Head of caudate nucleus (tissue), 42 donors: ENCODE results near the gene PHLDB3.
"Not testable (repeated sequence)": the region's sequence is repeated elsewhere in the genome, so short reads cannot be mapped to it uniquely, and the experiment has no call there.

ENCODE experiments used
- DNase-seq, 42 donors: peaks; one replicate each; pipeline versions ENCODE4 v3.0.0 to v3.0.0-alpha.2; 2020 to 2021; ENCODE audit warnings: mixed read lengths in 7 of 42
- intact Hi-C: fragments of 100-400 bp; cut with DNase I; formaldehyde crosslinking; loops from one replicate; pipeline ENCODE4 v1.15.0; 2022

The PHLDB3 gene

DNA sequence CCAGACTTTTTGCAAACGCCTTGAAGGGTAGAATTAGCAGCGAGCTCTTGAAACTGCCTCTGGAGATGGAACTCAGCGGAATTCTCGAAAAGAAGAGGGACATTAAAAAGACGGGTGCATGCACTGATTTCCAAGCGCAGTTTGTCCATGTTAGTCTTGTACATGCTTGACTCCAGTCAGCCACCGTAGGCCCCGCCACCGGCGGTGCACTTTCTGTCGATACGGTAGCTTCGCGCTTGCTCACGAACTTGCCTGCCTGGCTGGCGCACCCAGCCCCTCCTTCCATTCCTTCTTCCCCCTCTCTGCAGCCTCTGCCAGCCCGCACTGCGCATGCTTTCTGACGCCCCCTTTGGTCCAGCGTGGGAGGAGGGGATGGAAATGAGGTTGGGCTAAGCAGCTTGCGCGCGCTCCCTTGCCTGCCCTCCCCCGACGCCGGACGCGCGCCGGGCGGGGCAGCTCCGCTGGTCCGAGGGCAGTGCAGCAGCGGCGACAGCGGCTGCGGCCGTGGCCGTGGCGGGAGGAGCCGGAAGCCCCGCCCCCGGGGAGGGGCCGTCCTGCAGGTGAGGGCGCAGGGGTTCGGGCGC, 28.5 kb upstream of the PHLDB3 start, which contains the start of gene ZNF575:
Gene ZNF575 (plus strand): TSS at position 227 of the 584 bp plus-strand sequence. CDS start 1,235 bp downstream, outside the sequence.
- peak; percentile 86 to 97 (median 94) for DNase-seq
- intact Hi-C loops: loop anchor here (10.0 kb wide), 1 partner anchor 62 kb away; the partner anchor contains the start of genes IRGQ and ZNF576

DNA sequence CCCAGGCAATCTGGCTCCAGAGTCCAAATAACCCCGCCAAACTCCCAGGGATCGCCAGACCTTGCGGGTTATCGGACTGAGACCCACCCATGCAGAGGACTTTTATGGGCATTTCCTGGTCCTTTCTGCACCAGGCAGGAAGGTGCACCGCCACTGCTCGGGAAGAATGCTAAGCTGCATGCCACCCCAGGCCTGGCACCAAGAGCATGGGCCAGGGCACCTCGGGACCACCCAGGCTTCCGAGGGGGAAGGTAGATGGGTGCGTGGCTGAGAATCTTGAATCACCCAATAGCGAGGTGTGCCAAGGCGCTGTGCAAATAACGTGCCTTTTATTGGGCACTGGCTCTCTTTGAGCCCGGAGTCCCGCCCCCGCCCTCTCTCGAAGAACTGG, 28.0 kb upstream of the PHLDB3 start:
- intact Hi-C loops: loop anchor here (10.0 kb wide), 1 partner anchor 62 kb away; the partner anchor contains the start of genes IRGQ and ZNF576
- peak in 26 of 42 donors; percentile 26 to 79 (median 56) for DNase-seq

DNA sequence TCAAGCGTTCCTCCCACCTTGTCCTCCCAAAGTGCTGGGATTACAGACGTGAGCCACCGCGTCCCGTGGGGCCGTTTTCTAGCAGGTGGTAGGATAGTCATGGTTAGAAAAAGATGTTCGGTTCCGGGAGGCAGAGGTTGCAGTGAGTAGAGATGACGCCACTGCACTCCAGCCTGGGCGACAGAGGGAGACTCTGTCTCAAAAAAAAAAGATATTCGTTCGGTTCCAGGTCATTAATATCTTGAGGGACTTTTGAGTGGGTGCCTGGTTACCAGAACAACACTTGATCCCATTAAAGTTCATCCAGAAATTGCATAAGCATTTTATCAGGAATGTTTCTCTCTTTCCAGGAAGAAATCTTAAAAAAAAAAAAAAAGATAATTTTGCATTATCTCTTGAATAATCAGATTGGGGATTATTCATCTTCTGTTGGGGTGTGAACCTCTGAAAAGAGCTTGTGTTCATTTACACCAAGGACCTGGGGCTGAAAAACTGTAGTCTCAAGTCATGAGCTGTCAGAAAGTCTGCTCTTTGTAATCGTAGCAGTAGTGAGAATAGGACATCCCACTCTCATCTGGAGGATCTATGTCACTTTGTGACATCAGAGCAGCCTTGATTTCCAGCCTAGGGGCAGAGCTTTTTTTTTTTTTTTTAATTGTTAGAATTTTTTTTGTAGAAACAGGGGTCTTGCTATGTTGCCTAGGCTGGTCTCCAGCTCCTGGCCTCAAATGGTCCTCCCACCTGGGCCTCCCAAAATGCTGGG, 23.5 kb upstream of the PHLDB3 start:
- peak in 20 of 42 donors; percentile 14 to 60 (median 29) for DNase-seq
- intact Hi-C loops: no loop called here

DNA sequence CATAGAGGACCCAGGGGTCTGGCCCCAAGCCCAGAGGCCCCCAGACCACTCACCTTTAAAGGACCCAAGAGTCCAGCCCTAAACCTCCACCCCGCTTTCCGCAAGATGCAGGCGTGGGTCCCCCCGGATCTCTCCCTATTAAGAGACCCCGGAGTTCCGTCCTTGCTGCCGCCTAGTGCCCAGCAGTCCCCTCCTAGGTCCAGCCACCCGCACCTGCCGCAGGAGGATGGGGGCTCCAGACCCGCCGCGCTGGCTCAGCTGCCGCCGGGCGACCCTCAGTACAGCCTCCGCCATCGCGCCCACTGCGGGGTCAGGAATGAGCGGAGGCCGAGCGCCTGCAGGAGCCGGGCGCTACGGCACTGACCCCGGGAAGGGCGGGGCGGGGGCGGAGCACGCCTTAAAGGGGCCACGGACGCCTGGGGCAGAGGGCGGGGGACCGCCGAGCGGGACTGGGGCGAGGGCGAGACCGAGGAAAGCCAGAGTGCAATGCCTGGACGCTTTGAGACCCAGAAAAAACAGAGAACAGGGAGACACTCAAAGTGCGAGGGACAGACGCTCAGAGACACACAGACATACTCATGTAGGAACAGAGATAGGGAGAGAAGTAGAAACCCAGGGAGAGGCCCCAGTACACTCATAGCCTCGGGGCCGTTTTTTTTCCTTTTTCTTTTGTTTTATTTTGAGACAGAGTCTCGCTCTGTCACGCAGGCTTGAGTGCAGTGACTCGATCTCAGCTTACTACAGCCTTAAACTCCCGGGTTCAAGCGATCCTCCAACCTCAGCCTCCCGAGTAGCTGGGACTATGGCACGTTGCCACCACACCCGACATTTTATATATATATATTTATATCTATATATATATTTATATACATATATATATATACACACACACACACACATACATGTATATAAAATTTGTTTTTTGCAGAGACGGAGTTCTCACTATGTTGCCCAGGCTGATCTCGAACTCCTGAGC, 22.6 kb upstream of the PHLDB3 start, which contains the start of gene ETHE1:
Gene ETHE1 (minus strand): TSS at position 318 of the 976 bp plus-strand sequence. CDS start 24 bp downstream, at position 294.
- peak; percentile 53 to 93 (median 87) for DNase-seq
- intact Hi-C loops: no loop called here

DNA sequence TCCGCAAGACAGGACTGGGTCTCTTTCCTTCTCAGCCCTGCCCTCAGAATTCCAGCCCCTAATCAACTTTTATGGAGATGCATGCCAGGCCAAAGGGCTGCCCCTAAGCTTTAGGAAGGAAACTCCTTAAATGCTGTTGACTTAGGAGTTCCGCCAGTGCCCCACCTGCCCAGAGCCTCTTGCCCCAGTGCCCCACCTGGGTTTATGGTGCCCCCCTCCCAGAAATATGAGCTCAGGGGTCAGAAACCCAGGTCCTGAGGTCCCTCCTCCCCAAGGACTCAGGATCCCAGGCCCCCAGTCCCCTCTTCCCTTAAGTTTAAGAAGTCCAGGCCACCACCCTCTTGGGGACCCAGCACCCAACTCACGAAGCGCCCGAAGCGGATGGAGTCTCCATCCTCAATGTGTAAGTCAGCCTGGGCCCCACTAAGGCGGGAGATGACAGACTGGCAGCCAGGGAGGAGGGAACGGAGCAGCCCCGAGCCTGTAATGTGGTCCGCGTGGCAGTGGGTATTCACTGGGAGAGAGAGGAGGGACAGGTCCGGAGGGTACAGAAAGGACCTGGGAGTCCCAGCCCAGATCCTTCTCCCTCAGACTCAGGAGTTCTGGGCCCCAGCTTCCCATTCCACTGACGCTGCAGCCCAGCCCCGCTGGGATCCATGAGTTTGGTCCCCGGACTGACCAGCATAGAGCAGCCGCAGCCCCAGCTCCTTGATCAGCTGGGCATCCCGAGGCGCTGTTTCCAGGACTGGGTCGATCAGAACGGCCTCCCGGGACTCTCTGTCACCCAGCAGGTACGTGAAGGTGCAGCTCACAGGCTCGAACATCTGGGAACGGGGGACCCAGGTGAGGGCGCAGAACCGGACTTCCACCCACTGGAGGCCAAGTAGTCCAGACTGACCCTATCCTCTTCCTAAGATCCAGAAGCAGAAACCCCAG, 21.6 kb upstream of the PHLDB3 start:
- intact Hi-C loops: no loop called here
- peak in 21 of 42 donors; percentile 14 to 54 (median 38) for DNase-seq

DNA sequence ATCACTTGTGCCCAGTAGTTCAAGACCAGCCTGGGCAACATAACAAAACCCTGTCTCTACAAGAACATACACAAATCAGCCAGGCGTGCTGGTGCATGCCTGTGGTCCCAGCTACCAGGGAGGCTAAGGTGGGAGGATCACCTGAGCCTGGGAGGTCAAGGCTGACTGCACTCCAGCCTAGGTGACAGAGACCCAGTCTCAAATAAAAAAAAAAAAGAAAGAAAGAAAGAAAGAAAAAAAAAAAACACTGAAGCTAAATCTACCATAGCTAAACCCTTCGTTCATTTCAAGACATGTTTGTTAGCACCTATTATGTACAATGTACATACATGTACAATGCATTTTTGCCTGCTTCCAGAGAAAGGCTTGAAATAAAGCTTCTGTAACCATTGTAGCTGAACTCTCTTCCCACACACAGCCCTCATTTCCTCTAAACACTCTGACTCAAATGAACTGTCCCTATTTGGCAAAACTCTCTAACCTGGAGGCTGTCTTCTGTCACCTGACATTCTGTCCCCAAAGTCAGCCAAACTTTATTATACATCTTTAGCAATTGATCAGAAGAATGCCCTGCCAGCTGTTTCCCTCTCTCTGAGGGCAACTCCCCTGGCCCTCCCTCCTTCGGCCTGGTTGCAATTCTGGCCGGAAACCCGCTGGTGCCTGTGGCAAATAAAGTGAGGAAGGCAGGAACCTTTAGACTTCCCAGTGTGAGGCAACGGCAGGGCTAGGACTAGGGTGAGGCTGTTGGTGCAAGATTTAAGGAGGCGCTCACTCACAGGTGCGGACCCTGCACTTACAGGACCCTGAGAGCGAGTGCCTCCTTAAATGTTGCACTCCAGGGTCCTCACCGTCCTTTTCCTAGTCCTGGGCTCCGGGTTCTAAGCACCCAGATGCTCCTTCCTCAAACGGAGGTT, 20.6 kb upstream of the PHLDB3 start:
- intact Hi-C loops: no loop called here
- peak in 36 of 42 donors; percentile 14 to 81 (median 45) for DNase-seq

DNA sequence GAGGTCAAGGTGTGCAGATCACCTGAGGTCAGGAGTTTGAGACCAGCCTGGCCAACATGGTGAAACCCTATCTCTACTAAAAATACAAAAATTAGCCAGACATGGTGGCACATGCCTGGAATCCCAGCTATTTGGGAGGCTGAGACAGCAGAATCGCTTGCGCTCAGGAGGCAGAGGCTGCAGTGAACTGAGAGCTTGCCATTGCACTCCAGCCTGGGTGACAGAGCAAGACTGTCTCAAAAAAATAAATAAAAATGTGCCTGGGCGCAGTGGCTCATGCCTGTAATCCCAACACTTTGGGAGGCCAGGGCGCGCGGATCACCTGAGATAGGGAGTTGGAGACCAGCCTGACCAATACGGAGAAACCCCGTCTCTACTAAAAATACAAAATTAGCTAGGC, 19.1 kb upstream of the PHLDB3 start:
- intact Hi-C loops, DNase-seq: not testable (repeated sequence)

DNA sequence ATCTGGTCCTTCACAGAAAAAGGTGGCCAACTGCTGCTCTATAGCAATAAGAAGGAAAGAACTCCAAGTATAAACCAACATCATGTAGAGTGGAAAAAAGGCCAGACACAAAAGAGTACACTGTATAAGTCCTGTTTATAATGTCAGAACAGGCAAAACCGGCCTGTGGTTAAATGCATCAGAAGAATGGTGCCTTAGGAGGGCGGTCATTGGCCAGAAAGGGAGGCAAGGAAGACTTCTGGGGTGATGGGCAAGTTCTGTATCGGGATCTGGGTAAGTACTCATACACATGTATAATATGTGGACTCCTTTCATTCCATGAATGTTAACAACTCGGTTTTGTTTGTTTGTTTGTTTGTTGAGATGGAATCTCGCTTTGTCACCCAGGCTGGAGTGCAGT, 18.4 kb upstream of the PHLDB3 start:
- intact Hi-C loops: no loop called here
- DNase-seq: no peak

DNA sequence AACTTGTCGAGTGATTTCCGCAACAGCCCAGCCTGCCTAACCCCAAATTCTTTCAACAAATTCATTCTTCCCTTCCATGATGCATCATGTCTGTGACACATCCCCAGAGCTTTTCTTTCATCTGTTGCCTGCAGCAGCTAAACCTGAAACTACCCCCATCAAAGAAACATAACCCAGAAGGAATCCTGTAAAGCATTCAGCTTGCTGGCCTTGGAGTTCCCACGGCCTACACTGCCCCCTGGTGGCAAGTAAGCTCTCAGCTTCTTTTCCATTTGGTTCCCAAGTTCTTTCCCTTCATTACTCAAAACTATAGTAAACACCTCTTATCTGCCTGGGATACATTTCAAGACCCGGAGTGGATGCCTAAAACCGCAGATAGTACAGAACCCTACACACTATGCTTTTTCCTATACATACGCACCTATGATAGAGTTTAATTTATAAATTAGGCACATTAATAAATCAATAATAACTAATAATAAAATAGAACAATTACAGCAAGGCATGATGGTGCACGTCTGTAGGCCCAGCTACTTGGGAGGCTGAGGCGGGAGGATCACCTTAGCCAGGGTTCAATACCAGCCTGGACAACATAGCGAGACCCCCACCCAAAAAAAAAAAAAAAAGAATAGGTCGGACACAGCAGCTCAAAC, 15.0 kb upstream of the PHLDB3 start:
- intact Hi-C loops: loop anchor here (2.0 kb wide), 1 partner anchor 73 kb away; no protein-coding TSS in a partner anchor
- DNase-seq: peak; percentile 48 to 94 (median 87)

DNA sequence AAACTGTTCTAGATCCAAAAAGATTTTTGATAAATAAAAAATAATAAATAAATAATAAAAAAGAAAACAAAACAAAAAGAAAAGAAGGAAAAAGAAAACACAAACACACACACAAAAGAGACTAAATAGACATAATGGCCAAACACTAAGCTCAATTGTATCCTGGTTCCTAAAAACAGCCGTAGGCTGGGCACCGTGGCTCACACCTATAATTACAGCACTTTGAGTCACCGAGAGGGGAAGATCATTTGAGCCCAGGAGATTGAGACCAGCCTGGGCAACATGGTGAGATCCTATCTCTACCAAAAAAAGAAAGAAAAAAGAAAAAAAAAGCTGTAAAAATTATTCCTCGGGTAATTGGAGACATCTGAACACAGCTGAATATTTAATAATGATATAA, 13.5 kb upstream of the PHLDB3 start:
- no peak for DNase-seq
- intact Hi-C loops: loop anchor here (2.0 kb wide), 1 partner anchor 71 kb away; no protein-coding TSS in a partner anchor

DNA sequence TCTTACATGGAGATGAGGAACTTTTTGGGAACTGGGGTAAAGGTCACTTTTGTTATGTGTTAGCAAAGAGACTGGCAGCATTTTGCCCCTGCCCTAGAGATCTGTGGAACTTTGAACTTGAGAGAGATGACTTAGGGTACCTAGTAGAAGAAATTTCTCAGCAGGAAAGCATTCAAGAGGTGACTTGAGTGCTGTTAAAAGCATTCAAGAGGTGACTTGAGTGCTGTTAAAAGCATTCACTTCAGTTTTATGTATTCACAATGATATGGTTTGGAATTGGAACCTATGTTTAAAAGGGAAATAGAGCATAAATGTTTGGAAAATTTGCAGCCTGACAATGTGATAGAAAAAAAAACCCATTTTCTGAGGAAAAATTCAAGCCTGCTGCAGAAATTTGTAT, 7.9 kb upstream of the PHLDB3 start:
- DNase-seq, intact Hi-C loops: not testable (repeated sequence)

DNA sequence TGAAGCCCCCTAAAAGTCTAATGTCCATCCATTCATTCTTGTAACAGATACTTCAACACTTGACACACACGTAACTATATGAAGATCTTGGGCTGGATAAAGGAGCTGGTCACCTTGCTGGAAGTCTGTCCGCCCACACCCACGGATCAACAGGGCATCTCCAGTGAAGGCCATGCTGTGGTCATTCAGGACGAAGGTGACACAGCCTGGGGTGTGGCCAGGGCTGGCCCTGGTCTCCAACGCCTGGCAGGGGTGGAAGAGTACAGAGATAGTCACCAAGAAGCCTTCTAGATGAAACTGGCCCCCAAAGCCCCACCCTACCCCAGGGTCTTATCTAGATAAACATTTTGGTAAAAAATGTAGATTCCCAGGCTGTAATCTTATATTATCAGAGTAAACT, 6.8 kb upstream of the PHLDB3 start:
- DNase-seq: no peak
- intact Hi-C loops: no loop called here

DNA sequence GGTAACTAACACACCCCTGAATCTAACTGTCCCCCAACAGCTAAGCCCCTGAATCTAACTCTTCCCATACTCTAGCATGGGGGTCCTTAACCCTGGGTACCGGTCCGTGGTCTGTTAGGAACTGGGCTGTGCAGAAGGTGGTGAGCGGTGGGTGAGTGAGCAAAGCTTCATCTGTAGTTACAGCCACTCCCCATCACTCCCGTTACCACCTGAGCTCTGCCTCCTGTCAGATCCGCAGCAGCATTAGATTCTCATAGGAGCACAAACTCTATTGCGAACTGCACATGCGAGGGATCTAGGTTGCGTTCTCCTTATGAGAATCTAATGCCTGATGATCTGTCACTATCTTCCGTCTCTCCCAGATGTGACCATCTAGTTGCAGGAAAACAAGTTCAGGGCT, 6.2 kb upstream of the PHLDB3 start:
- no peak for DNase-seq
- intact Hi-C loops: no loop called here

DNA sequence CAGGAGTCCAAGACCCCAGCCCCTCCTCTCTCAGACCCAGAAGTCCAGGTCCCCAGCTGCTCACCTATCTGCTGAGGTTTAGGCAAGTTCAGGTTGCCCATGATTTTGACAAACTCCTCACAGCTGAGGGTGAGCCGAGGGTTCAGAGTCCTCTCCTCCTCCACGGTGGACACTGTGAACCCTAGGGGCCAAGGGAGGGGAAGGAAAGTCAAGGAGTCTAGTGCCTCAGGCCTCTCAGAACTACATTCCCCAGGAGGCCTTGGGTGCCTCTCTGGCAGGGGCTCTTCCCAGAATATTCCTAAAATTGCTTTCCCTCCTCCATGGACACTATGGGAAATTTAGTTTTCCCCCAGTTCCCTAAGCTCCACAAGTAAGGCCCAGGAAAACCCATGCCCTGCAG, 3.3 kb upstream of the PHLDB3 start:
- intact Hi-C loops: no loop called here
- no peak for DNase-seq

DNA sequence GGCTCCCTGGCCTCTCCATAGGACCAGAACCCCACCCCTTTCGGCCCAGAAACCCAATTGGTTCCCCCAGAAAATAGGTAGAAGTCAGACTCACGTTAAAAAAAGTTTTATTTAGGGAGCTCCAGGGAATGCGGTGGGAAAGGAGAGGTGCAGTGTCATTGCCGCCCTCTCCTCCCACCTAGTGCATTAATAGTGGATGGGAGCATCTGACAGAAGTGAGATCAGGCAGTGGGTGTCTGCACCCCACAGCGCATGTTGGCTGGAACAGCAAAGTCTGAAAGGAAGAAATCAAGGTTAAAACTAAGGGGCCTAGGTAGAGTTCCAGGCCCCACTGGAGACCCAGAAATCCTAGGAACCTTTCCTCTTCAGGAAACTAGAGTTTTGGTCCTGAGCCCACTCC, 2.1 kb upstream of the PHLDB3 start:
- peak in 41 of 42 donors; percentile 33 to 92 (median 68) for DNase-seq
- intact Hi-C loops: no loop called here

DNA sequence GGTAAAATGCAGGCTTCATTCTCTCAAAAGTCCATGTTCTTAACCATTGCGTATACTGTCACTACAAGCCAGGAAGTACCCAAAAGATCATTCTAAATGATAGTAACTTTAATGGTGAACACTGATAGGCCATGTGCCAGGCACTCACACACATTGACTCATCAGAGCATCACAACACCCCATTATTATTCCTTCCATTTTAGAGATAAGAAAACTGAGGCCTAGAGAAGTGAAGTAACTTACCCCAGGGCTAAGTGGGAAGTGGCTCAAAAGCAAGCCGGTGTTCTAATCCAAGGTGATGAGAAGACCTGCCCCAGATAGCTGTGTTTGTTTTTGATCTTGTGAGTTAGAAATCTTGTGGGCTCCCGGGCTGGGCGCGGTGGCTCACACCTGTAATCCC, 1.4 kb upstream of the PHLDB3 start:
- intact Hi-C loops: no loop called here
- DNase-seq: no peak

DNA sequence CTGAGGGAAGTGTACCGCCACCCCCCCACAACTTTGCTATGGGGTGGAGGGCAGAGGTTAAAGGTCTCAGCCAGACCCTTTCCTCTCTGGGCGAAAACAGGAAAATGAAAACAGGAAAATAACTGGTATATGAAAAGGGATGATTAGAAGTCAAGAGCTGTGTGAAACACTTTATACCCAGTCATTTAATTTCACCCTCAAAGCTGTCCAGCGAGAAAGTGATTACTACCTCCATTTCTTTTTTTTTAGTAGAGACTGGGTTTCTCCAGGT, 575 bp upstream of the PHLDB3 start:
- DNase-seq: no peak
- intact Hi-C loops: no loop called here
